DOHH2 (cell line): ENCODE results near the gene GFY.

Experiments used
- EZH2phosphoT487 ChIP-seq: fragments of 200-600 bp; sonication (generic); IDR thresholded peaks from 2 replicates; pipeline ENCODE4 v1.6.1; 2017; ENCODE audit warnings: borderline replicate concordance, mild to moderate bottlenecking, antibody characterized with exemption, low read length, moderate library complexity, mixed read lengths
- TF ChIP-seq, protein P1 (sequence below): fragments of 200-600 bp; sonication (generic); IDR thresholded peaks from one replicate; pipeline ENCODE4 v1.5.1; 2014; ENCODE audit warnings: antibody characterized with exemption, mild to moderate bottlenecking, low read depth, low read length; ENCODE audit not compliant: poor library complexity, severe bottlenecking

DNA sequence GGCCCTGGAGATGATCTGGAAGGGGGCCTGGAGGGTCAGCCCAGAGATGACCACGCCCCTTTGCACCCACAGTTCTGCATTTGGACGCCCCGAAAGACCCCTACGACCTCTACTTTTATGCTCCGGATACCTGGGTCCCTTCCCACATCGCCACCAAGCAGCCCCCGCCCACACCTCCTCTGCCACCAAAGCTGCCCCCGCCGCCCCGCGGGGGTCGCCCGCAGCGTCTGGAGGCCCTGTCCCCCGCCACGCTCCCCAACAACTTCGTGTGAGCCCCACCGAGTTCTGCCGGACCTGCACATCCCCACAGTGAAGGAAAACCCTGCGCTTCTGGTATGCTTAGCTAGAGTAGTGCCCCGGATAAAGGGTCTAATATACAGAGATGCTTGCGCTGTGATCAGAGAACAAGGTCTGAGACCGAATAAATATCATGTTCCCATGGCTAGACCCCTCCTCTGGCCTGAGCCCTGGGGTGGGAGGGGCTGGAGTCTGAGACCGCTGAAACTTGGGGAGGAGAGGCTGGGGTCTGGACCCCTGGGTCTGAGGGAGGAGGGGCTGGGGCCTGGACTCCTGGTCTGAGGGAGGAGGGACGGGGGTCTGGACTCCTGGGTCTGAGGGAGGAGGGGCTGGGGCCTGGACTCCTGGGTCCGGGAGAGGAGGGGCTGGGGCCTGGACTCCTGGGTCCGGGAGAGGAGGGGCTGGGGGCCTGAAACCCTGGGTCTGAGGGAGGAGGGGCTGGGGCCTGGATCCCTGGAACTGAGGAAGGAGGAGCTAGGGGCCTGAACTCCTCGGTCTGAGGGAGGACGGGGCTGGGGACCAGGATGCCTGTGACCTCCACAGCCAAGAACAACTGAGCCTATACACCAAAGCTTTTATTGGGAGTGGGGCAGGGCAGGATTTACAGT, 3.6 kb downstream of the GFY start:
- TF ChIP-seq, protein P1, sequence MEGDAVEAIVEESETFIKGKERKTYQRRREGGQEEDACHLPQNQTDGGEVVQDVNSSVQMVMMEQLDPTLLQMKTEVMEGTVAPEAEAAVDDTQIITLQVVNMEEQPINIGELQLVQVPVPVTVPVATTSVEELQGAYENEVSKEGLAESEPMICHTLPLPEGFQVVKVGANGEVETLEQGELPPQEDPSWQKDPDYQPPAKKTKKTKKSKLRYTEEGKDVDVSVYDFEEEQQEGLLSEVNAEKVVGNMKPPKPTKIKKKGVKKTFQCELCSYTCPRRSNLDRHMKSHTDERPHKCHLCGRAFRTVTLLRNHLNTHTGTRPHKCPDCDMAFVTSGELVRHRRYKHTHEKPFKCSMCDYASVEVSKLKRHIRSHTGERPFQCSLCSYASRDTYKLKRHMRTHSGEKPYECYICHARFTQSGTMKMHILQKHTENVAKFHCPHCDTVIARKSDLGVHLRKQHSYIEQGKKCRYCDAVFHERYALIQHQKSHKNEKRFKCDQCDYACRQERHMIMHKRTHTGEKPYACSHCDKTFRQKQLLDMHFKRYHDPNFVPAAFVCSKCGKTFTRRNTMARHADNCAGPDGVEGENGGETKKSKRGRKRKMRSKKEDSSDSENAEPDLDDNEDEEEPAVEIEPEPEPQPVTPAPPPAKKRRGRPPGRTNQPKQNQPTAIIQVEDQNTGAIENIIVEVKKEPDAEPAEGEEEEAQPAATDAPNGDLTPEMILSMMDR, result no peak
- TF ChIP-seq EZH2phosphoT487, result no peak
